GM12892 (cell line): ENCODE results near the gene PHPT1.

ENCODE experiments used
- POLR2A ChIP-seq: IDR thresholded peaks from 2 replicates; pipeline ENCODE4 v1.6.1; 2011; ENCODE audit warnings: low read depth, low read length, control low read depth
- POLR2AphosphoS5 ChIP-seq: IDR thresholded peaks from 2 replicates; pipeline ENCODE4 v1.6.1; 2011; ENCODE audit warnings: low read depth, low read length, control low read depth
- TAF1 ChIP-seq: IDR thresholded peaks from 2 replicates; pipeline ENCODE4 v1.6.1; 2011; ENCODE audit warnings: low read depth, mild to moderate bottlenecking, control low read depth, low read length, borderline replicate concordance

DNA sequence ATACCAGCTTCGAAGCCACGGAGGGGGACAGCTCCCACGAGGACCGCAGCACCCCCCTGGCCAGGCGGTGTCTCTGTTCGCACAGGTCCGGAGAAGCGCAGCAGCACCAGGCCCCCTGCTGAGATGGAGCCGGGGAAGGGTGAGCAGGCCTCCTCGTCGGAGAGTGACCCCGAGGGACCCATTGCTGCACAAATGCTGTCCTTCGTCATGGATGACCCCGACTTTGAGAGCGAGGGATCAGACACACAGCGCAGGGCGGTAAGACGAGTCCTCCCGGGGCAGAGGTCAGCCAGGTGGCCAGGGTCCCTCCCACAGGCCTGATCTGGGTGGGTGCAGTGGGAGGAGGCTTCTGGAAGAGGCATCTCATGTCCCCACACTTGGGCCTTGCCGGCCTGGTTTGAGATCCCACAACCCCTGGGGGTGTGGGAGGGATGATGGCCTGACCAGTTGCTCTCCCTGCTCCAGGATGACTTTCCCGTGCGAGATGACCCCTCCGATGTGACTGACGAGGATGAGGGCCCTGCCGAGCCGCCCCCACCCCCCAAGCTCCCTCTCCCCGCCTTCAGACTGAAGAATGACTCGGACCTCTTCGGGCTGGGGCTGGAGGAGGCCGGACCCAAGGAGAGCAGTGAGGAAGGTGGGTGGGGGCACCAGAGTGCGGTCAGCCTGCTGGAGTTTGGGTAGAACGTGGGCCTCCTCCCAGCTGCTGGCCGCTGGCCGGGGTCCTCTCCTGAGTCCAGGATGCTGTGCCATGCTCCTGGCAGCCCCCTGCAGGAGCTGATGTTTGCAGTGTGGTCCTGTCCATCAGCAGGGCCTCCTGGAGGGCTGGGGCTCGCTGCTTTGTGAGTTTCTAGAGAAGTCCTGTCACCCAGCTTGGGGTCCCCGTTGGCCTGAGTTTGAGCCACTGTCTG lies 9.7 kb upstream of the PHPT1 start:
- TF ChIP-seq POLR2A (no peak), POLR2AphosphoS5 (no peak), TAF1 (no peak)
